Hepatocyte (in vitro differentiated cells): ENCODE measurements around the gene SDHAF3. TPM values are rescaled to one million over a fixed set of nuclear protein-coding genes. Genes with fewer than 3 reads are reported as not detected.

Experiments used
- DNase-seq: peaks from one replicate; pipeline ENCODE4 v3.0.0-alpha.2; 2016; ENCODE audit warnings: low spot score
- H2AFZ ChIP-seq: fragments of 200-600 bp; sonication (generic); 2 replicates; pipeline ENCODE4 v1.6.0; 2016; ENCODE audit warnings: antibody characterized with exemption, mild to moderate bottlenecking
- H3K27ac ChIP-seq: fragments of 200-600 bp; sonication (generic); 2 replicates; pipeline ENCODE4 v1.5.1; 2016; ENCODE audit warnings: mild to moderate bottlenecking
- H3K27me3 ChIP-seq: fragments of 200-600 bp; sonication (generic); 2 replicates; pipeline ENCODE4 v1.6.1; 2016
- H3K36me3 ChIP-seq: fragments of 200-600 bp; sonication (generic); replicated peaks from 2 replicates; pipeline ENCODE4 v1.5.1; 2016; ENCODE audit warnings: low read depth; ENCODE audit not compliant: insufficient read depth
- H3K4me1 ChIP-seq: fragments of 200-600 bp; sonication (generic); 2 replicates; pipeline ENCODE4 v1.5.1; 2016; ENCODE audit warnings: mild to moderate bottlenecking, moderate library complexity; ENCODE audit not compliant: insufficient read depth
- H3K4me2 ChIP-seq: fragments of 200-600 bp; sonication (generic); 2 replicates; pipeline ENCODE4 v1.6.0; 2016
- H3K4me3 ChIP-seq: fragments of 200-600 bp; sonication (generic); 2 replicates; pipeline ENCODE4 v1.5.1; 2016; ENCODE audit warnings: mild to moderate bottlenecking
- H3K79me2 ChIP-seq: fragments of 200-600 bp; sonication (generic); 2 replicates; pipeline ENCODE4 v1.6.0; 2017; ENCODE audit warnings: mild to moderate bottlenecking
- H3K9me2 ChIP-seq: fragments of 200-600 bp; sonication (generic); replicated peaks from 2 replicates; pipeline ENCODE4 v1.6.0; 2017; ENCODE audit warnings: mild to moderate bottlenecking; ENCODE audit not compliant: insufficient read depth
- H3K9me3 ChIP-seq: fragments of 200-600 bp; sonication (generic); 2 replicates; pipeline ENCODE4 v1.5.1; 2016; ENCODE audit warnings: low read depth, mild to moderate bottlenecking
- H4K20me1 ChIP-seq: fragments of 200-600 bp; sonication (generic); 2 replicates; pipeline ENCODE4 v1.6.0; 2016; ENCODE audit warnings: mild to moderate bottlenecking; ENCODE audit not compliant: insufficient read depth, poor library complexity, severe bottlenecking
- CTCF ChIP-seq: fragments of 200-600 bp; sonication (generic); IDR thresholded peaks from 2 replicates; pipeline ENCODE4 v1.5.1; 2016; ENCODE audit warnings: antibody characterized with exemption, mild to moderate bottlenecking; ENCODE audit not compliant: poor library complexity
- EZH2 ChIP-seq: fragments of 200-600 bp; sonication (generic); IDR thresholded peaks from 2 replicates; pipeline ENCODE4 v1.6.1; 2016; ENCODE audit warnings: antibody characterized with exemption, mild to moderate bottlenecking, borderline replicate concordance
- EZH2phosphoT487 ChIP-seq: fragments of 200-600 bp; sonication (generic); IDR thresholded peaks from one replicate; pipeline ENCODE4 v1.6.1; 2018; ENCODE audit warnings: antibody characterized with exemption, mild to moderate bottlenecking, low read depth, moderate library complexity; ENCODE audit not compliant: unreplicated experiment, severe bottlenecking
- WGBS: methylation state at CpG from one replicate; pipeline ENCODE4 v1.1.6; 2016; ENCODE audit warnings: low lambda C conversion rate; ENCODE audit errors: missing lambda C conversion rate; 5-methylcytosine and 5-hydroxymethylcytosine counted together
- polyA plus RNA-seq: library from polyadenylated mRNA; unstranded; fragments of >200 nt; fragmentation: Nextera tagmentation; extraction: Ambion mirVana; gene quantifications from 2 replicates; pipeline ENCODE4 v1.2.1, GENCODE V29; 2016
- total RNA-seq: library from RNA; depleted of rRNA; stranded (reverse); fragments of >200 nt; gene quantifications from 2 replicates; pipeline ENCODE4 v1.2.3, GENCODE V29; 2014

SDHAF3 gene
- total and polyA plus RNA-seq, 2 experiments from 2014 or later, result 17.5 to 20.1 TPM

GRCh38 chr7:97203957-97204356, 86.5 kb downstream of the SDHAF3 start:
- H3K4me1 ChIP-seq, result no peaks in the 10 kb centered on the region
- TF ChIP-seq CTCF, result no peak
- TF ChIP-seq EZH2phosphoT487, result no peak
- no peak for TF ChIP-seq EZH2
- no peak overlapping the region for H2AFZ ChIP-seq
- H3K27ac ChIP-seq, result no peak overlapping the region
- H3K36me3 ChIP-seq, result no peaks in the 10 kb centered on the region
- no peaks in the 10 kb centered on the region for H3K9me2 ChIP-seq
- no peaks in the 10 kb centered on the region for H4K20me1 ChIP-seq
- H3K27me3 ChIP-seq, result no peaks in the 10 kb centered on the region
- WGBS, result 82% methylated on average over 2 of the region's 2 CpGs
- DNase-seq, result no peak
- no peak overlapping the region for H3K4me2 ChIP-seq
- no peaks in the 10 kb centered on the region for H3K9me3 ChIP-seq
- H3K79me2 ChIP-seq, result no peaks in the 10 kb centered on the region
- no peak overlapping the region for H3K4me3 ChIP-seq

- Histone ChIP-seq H3K27ac (no peak overlapping the region), H2AFZ (no peak overlapping the region), H3K36me3 (no peaks in the 10 kb centered on the region), H3K4me3 (no peak overlapping the region), H3K27me3 (no peaks in the 10 kb centered on the region), H4K20me1 (no peaks in the 10 kb centered on the region), H3K9me2 (no peaks in the 10 kb centered on the region), H3K4me2 (no peak overlapping the region), H3K4me1 (no peaks in the 10 kb centered on the region), H3K79me2 (no peaks in the 10 kb centered on the region), H3K9me3 (no peaks in the 10 kb centered on the region)
- WGBS, result 77% methylated on average over 3 of the region's 3 CpGs
- TF ChIP-seq CTCF (no peak), EZH2 (no peak), EZH2phosphoT487 (no peak)
- no peak for DNase-seq
Observed at GRCh38 chr7:97204821-97205220, 87.3 kb downstream of the SDHAF3 start.

GRCh38 chr7:97215556-97215955, 98.1 kb downstream of the SDHAF3 start:
- Histone ChIP-seq H3K9me3 (no peaks in the 10 kb centered on the region), H3K9me2 (no peaks in the 10 kb centered on the region), H3K36me3 (no peaks in the 10 kb centered on the region), H3K27ac (no peak overlapping the region), H3K4me2 (no peak overlapping the region), H3K4me3 (no peak overlapping the region), H3K27me3 (no peaks in the 10 kb centered on the region), H2AFZ (no peak overlapping the region), H3K79me2 (no peaks in the 10 kb centered on the region), H3K4me1 (no peaks in the 10 kb centered on the region), H4K20me1 (no peaks in the 10 kb centered on the region)
- no peak for TF ChIP-seq EZH2phosphoT487
- no peak for TF ChIP-seq EZH2
- no peak for TF ChIP-seq CTCF
- peak; percentile 15 for DNase-seq
- 59% methylated on average over 7 of the region's 7 CpGs for WGBS

GRCh38 chr7:97218767-97219166, 101.3 kb downstream of the SDHAF3 start:
- TF ChIP-seq EZH2, result no peak
- H2AFZ ChIP-seq, result no peak overlapping the region
- no peaks in the 10 kb centered on the region for H3K79me2 ChIP-seq
- H3K4me2 ChIP-seq, result no peak overlapping the region
- no peaks in the 10 kb centered on the region for H3K9me2 ChIP-seq
- no peaks in the 10 kb centered on the region for H3K36me3 ChIP-seq
- H3K4me1 ChIP-seq, result no peaks in the 10 kb centered on the region
- no peak overlapping the region for H3K27ac ChIP-seq
- no peaks in the 10 kb centered on the region for H3K9me3 ChIP-seq
- H4K20me1 ChIP-seq, result no peaks in the 10 kb centered on the region
- DNase-seq, result no peak
- H3K4me3 ChIP-seq, result no peak overlapping the region
- WGBS, result 14% methylated on average over 2 of the region's 2 CpGs
- no peaks in the 10 kb centered on the region for H3K27me3 ChIP-seq
